ENCODE data around the gene DLG2. TPM values are rescaled to one million over a fixed set of nuclear protein-coding genes. Genes with fewer than 3 reads are reported as not detected.

DLG2 gene
- total RNA-seq, 3 donors from 2014 or later, result 4.3 to 12.3 (median 6.9) TPM

- H3K27me3 ChIP-seq, result no peaks in the 10 kb centered on the region
- TF ChIP-seq, protein P1, sequence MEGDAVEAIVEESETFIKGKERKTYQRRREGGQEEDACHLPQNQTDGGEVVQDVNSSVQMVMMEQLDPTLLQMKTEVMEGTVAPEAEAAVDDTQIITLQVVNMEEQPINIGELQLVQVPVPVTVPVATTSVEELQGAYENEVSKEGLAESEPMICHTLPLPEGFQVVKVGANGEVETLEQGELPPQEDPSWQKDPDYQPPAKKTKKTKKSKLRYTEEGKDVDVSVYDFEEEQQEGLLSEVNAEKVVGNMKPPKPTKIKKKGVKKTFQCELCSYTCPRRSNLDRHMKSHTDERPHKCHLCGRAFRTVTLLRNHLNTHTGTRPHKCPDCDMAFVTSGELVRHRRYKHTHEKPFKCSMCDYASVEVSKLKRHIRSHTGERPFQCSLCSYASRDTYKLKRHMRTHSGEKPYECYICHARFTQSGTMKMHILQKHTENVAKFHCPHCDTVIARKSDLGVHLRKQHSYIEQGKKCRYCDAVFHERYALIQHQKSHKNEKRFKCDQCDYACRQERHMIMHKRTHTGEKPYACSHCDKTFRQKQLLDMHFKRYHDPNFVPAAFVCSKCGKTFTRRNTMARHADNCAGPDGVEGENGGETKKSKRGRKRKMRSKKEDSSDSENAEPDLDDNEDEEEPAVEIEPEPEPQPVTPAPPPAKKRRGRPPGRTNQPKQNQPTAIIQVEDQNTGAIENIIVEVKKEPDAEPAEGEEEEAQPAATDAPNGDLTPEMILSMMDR (IDR thresholded peaks at IDR 0.05), result no peak
- TF ChIP-seq POLR2A (IDR thresholded peaks at IDR 0.05), result no peak
- TF ChIP-seq POLR2AphosphoS5 (IDR thresholded peaks at IDR 0.05), result no peak
- no peak for DNase-seq (ENCODE audit: low spot score in 2 of 2)
- H3K4me1 ChIP-seq, result no peaks in the 10 kb centered on the region
- H3K4me3 ChIP-seq, result no peak overlapping the region
- intact Hi-C loops (cut with DNase I; ENCODE audit: low total_unique reads), result no loop called here
- H3K36me3 ChIP-seq, result no peaks in the 10 kb centered on the region
- H3K27ac ChIP-seq, result no peak overlapping the region
- no peaks in the 10 kb centered on the region for H3K9me3 ChIP-seq
Observed at GRCh38 chr11:84812471-84812969, 814.6 kb downstream of the DLG2 start.

GRCh38 chr11:84806354-84806753 lies 820.8 kb downstream of the DLG2 start:
- intact Hi-C loops (cut with DNase I; ENCODE audit: low total_unique reads), result no loop called here

GRCh38 chr11:84804041-84804440 lies 823.1 kb downstream of the DLG2 start:
- Histone ChIP-seq H3K36me3 (no peaks in the 10 kb centered on the region), H3K27me3 (no peaks in the 10 kb centered on the region), H3K4me3 (no peak overlapping the region), H3K27ac (no peak overlapping the region), H3K9me3 (no peaks in the 10 kb centered on the region), H3K4me1 (no peaks in the 10 kb centered on the region)
- no peak for DNase-seq (ENCODE audit: low spot score in 2 of 2)
- intact Hi-C loops (cut with DNase I; ENCODE audit: low total_unique reads), result no loop called here
- no peak for TF ChIP-seq POLR2AphosphoS5 (IDR thresholded peaks at IDR 0.05)
- TF ChIP-seq, protein P1 (IDR thresholded peaks at IDR 0.05), result no peak
- no peak for TF ChIP-seq POLR2A (IDR thresholded peaks at IDR 0.05)

More at GRCh38 chr11:84806354-84806753, 820.8 kb downstream of the DLG2 start:
- Histone ChIP-seq H3K27ac (no peak overlapping the region), H3K9me3 (no peaks in the 10 kb centered on the region), H3K4me3 (no peak overlapping the region), H3K27me3 (no peaks in the 10 kb centered on the region), H3K36me3 (no peaks in the 10 kb centered on the region), H3K4me1 (no peaks in the 10 kb centered on the region)
- no peak for DNase-seq (ENCODE audit: low spot score in 2 of 2)
- TF ChIP-seq POLR2A (IDR thresholded peaks at IDR 0.05), result no peak
- TF ChIP-seq POLR2AphosphoS5 (IDR thresholded peaks at IDR 0.05), result no peak
- TF ChIP-seq, protein P1 (IDR thresholded peaks at IDR 0.05), result no peak

DNA sequence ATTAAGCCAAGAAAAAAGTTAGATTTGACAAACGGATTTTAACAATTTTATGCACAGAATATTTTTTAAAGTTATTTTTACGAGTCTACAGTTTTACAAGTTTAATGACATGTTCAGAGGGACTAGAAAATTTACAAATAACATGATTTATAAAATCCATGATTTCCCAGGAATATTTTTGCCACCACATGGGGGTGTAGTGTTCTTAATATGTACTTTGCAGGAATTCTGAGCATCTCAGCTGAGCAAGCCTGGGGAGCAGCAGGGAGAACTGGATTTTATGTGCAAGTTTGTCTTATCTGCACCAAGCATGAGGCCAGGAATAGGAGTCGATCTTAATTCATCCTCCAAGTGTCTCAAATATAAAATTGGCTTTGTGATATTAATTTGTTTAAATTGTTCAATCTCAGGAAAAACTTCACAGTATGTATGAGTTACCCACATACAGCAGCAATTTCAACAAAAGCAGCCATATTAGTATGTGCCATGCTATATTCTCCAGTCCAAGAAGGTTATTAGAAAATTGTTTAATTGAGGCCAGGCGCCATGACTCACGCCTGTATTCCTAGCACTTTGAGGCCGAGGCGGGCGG lies 826.3 kb downstream of the DLG2 start:
- DNase-seq (ENCODE audit: low spot score in 2 of 2), result no peak
- Histone ChIP-seq H3K4me3 (no peak overlapping the region), H3K27me3 (no peaks in the 10 kb centered on the region), H3K36me3 (no peaks in the 10 kb centered on the region), H3K9me3 (no peaks in the 10 kb centered on the region), H3K27ac (no peak overlapping the region), H3K4me1 (no peaks in the 10 kb centered on the region)
- intact Hi-C loops (cut with DNase I; ENCODE audit: low total_unique reads), result no loop called here
- no peak for TF ChIP-seq POLR2A (IDR thresholded peaks at IDR 0.05)
- TF ChIP-seq, protein P1 (IDR thresholded peaks at IDR 0.05), result no peak

DNA sequence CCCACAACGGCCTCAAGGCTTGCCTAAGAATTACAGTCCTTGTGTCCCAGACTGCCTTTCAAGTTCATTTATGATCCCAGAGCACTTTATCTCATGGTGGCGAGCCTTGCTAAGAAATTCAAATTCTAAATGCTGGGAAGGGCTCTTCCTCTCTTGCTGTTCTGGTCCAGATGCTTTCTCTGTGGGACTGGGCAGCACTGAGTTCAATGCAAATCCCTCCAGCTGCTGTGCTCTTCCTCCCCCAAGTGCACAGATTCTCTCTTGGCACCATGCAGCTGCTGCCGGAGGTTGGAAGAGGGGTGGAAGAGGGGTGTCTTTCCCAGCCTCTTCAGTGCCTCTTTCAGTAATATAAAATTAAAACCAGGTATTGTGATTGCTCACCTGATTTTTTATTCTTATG lies 828.0 kb downstream of the DLG2 start:
- no peak overlapping the region for H3K4me3 ChIP-seq
- intact Hi-C loops (cut with DNase I; ENCODE audit: low total_unique reads), result no loop called here
- no peak overlapping the region for H3K27ac ChIP-seq
- peaks cover 0 to 8% of the 10 kb centered on the region in 2 donors for H3K9me3 ChIP-seq
- TF ChIP-seq, protein P1 (IDR thresholded peaks at IDR 0.05), result no peak
- TF ChIP-seq POLR2AphosphoS5 (IDR thresholded peaks at IDR 0.05), result no peak
- TF ChIP-seq POLR2A (IDR thresholded peaks at IDR 0.05), result no peak
- H3K27me3 ChIP-seq, result no peaks in the 10 kb centered on the region
- H3K36me3 ChIP-seq, result no peaks in the 10 kb centered on the region
- DNase-seq (ENCODE audit: low spot score in 2 of 2), result no peak
- no peaks in the 10 kb centered on the region for H3K4me1 ChIP-seq
